ENCODE data around the gene ABCD4. TPM values are rescaled to one million over a fixed set of nuclear protein-coding genes. Genes with fewer than 3 reads are reported as not detected.

The ABCD4 gene
- total RNA-seq, 2 experiments from 2014 or later = 59.6 to 63.0 TPM

DNA sequence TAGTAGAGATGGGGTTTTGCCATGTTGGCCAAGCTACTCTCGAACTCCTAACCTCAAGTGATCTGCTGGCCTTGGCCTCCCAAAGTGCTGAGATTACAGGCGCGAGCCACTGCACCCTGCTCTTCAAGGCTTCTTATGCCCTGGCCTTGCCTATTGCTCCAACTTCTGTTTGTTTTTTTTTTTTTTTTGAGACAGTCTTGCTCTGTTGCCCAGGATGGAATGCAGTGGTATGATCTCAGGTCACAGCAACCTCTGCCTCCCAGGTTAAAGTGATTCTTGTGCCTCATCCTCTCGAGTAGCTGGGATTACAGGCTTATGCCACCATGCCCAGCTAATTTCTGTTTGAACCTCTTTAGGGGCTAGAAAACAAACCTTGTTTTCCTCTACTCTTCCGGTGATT is 6.0 kb upstream of the ABCD4 start:
- Histone ChIP-seq H3K27me3 (ENCODE audit: control insufficient read depth in 1 of 2, insufficient read depth in 2 of 2, low read length in 2 of 2) (no peaks in the 10 kb centered on the region), H3K4me3 (ENCODE audit: low read length) (no peak overlapping the region), H3K36me3 (ENCODE audit: insufficient read depth, low read length) (no peaks in the 10 kb centered on the region), H3K27ac (ENCODE audit: low read depth in 1 of 2, low read length in 2 of 2) (no peak overlapping the region), H3K4me1 (ENCODE audit: insufficient read depth, low read length) (peaks cover 6% of the 10 kb centered on the region), H3K9me3 (ENCODE audit: control insufficient read depth in 1 of 2, insufficient read depth in 1 of 2, low read length in 2 of 2) (no peaks in the 10 kb centered on the region)
- ATAC-seq (ENCODE audit: poor library complexity) = no peak
- peaks cover 1% of the 10 kb centered on the region for H3K4me1 Mint-ChIP-seq (ENCODE audit: low read depth)
- no peak for TF ChIP-seq CTCF (IDR thresholded peaks at IDR 0.05)
- CTCF ChIA-PET = no interaction called here
- intact Hi-C loops (cut with DNase I, micrococcal nuclease) = no loop called here
- DNase-seq = no peak
- peak overlapping the region; percentile 55 for H3K4me3 Mint-ChIP-seq
- H3K36me3 Mint-ChIP-seq (ENCODE audit: low read depth) = no peaks in the 10 kb centered on the region
- no peak overlapping the region for H3K27ac Mint-ChIP-seq
- H3K27me3 Mint-ChIP-seq = no peaks in the 10 kb centered on the region
- H3K9me3 Mint-ChIP-seq = no peaks in the 10 kb centered on the region
- POLR2A ChIA-PET = no interaction called here

GRCh38 chr14:74302152-74302628 is 544 bp downstream of the ABCD4 start:
- ChIA-PET CTCF (interaction anchor here (0.6 kb wide), 2 partner anchors 11 to 521 kb away, joined by 3 read pairs; no protein-coding TSS in a partner anchor), POLR2A (interaction anchor here (0.5 to 1.0 kb wide), 2 partner anchors 191 to 1717 kb away, joined by 3 to 4 read pairs; partner anchors contain the start of genes ISCA2 and NPC2)
- Histone ChIP-seq H3K9me3 (ENCODE audit: control insufficient read depth in 1 of 2, insufficient read depth in 1 of 2, low read length in 2 of 2) (no peaks in the 10 kb centered on the region), H3K36me3 (ENCODE audit: insufficient read depth, low read length) (peaks cover 20% of the 10 kb centered on the region), H3K27ac (ENCODE audit: low read depth in 1 of 2, low read length in 2 of 2) (peak overlapping the region; percentile 75 to 86), H3K4me3 (ENCODE audit: low read length) (peak overlapping the region; percentile 96), H3K4me1 (ENCODE audit: insufficient read depth, low read length) (peaks cover 33% of the 10 kb centered on the region), H3K27me3 (ENCODE audit: control insufficient read depth in 1 of 2, insufficient read depth in 2 of 2, low read length in 2 of 2) (no peaks in the 10 kb centered on the region)
- TF ChIP-seq CTCF (IDR thresholded peaks at IDR 0.05) = peak; percentile 62
- Mint-ChIP-seq H3K4me1 (ENCODE audit: low read depth) (peaks cover 32% of the 10 kb centered on the region), H3K4me3 (peak overlapping the region; percentile 97), H3K36me3 (ENCODE audit: low read depth) (peaks cover 33% of the 10 kb centered on the region), H3K27me3 (no peaks in the 10 kb centered on the region), H3K9me3 (no peaks in the 10 kb centered on the region), H3K27ac (peak overlapping the region; percentile 87)
- peak in 7 of 14 experiments; percentile 8 to 73 (median 18) for DNase-seq
- ATAC-seq (ENCODE audit: poor library complexity) = peak; percentile 89
- intact Hi-C loops (cut with DNase I, micrococcal nuclease) = loop anchor here in 1 of 2 experiments (2.0 to 5.0 kb wide), 3 partner anchors 190 to 460 kb away; partner anchors contain the start of genes AREL1, FCF1, ISCA2 and NPC2

GRCh38 chr14:74301594-74302151 is 1.1 kb downstream of the ABCD4 start:
- DNase-seq (no peak), ATAC-seq (ENCODE audit: poor library complexity) (no peak)
- no peak overlapping the region for H3K27ac ChIP-seq (ENCODE audit: low read depth in 1 of 2, low read length in 2 of 2)
- no peaks in the 10 kb centered on the region for H3K9me3 ChIP-seq (ENCODE audit: control insufficient read depth in 1 of 2, insufficient read depth in 1 of 2, low read length in 2 of 2)
- CTCF ChIA-PET = interaction anchor here (0.6 kb wide), 1 partner anchor 11 kb away, joined by 3 read pairs; no protein-coding TSS in a partner anchor
- peaks cover 35% of the 10 kb centered on the region for H3K4me1 Mint-ChIP-seq (ENCODE audit: low read depth)
- peak overlapping the region; percentile 97 for H3K4me3 Mint-ChIP-seq
- intact Hi-C loops (cut with DNase I, micrococcal nuclease) = loop anchor here in 1 of 2 experiments (2.0 to 5.0 kb wide), 3 partner anchors 191 to 461 kb away; partner anchors contain the start of genes AREL1, FCF1, ISCA2 and NPC2
- peaks cover 25% of the 10 kb centered on the region for H3K36me3 ChIP-seq (ENCODE audit: insufficient read depth, low read length)
- no peak for TF ChIP-seq CTCF (IDR thresholded peaks at IDR 0.05)
- peak overlapping the region; percentile 87 for H3K27ac Mint-ChIP-seq
- H3K9me3 Mint-ChIP-seq = no peaks in the 10 kb centered on the region
- H3K4me3 ChIP-seq (ENCODE audit: low read length) = peak overlapping the region; percentile 96
- peaks cover 36% of the 10 kb centered on the region for H3K36me3 Mint-ChIP-seq (ENCODE audit: low read depth)
- H3K27me3 Mint-ChIP-seq = no peaks in the 10 kb centered on the region
- H3K4me1 ChIP-seq (ENCODE audit: insufficient read depth, low read length) = peaks cover 33% of the 10 kb centered on the region
- no peaks in the 10 kb centered on the region for H3K27me3 ChIP-seq (ENCODE audit: control insufficient read depth in 1 of 2, insufficient read depth in 2 of 2, low read length in 2 of 2)
- POLR2A ChIA-PET = no interaction called here

Data from CD4-positive, alpha-beta T cell (primary cell).